Lower leg skin (tissue), 4 donors: Measurements from ENCODE around the gene GPR137. TPM values are rescaled to one million over a fixed set of nuclear protein-coding genes. Genes with fewer than 3 reads are reported as not detected.
"Not testable (repeated sequence)": the region's sequence is repeated elsewhere in the genome, so short reads cannot be mapped to it uniquely, and the experiment has no call there.

ENCODE experiments used
- DNase-seq, 2 donors: peaks; one replicate each; pipeline ENCODE4 v3.0.0-alpha.2; 2019; ENCODE audit warnings: low spot score in 2 of 2
- H3K4me3 ChIP-seq: fragments of 200-600 bp; sonication (generic); 2 replicates; pipeline ENCODE4 v1.5.1; 2017; ENCODE audit warnings: mild to moderate bottlenecking, low read depth; ENCODE audit not compliant: poor library complexity, severe bottlenecking
- POLR2A ChIP-seq, 2 donors: fragments of 450-650 bp; IDR thresholded peaks; one replicate each; pipeline ENCODE4 v1.6.1; 2016 to 2017; ENCODE audit warnings: antibody characterized with exemption in 2 of 2, mild to moderate bottlenecking in 1 of 2, moderate library complexity in 1 of 2
- WGBS, 2 donors: methylation state at CpG; one replicate each; pipeline ENCODE4 v1.1.5; 2018; 5-methylcytosine and 5-hydroxymethylcytosine counted together
- intact Hi-C: fragments of 100-400 bp; cut with DNase I; formaldehyde crosslinking; loops from one replicate; pipeline ENCODE4 v1.15.0; 2023; ENCODE audit warnings: low total_unique reads
- total RNA-seq, 4 donors: library from RNA; depleted of rRNA; stranded (reverse); fragments of >200 nt; gene quantifications; one replicate each; pipeline ENCODE4 v1.1.0, GENCODE V29; 2016
- TF ChIP-seq, protein P1 (sequence below), 3 donors: fragments of 450-650 bp; IDR thresholded peaks; one replicate each; pipeline ENCODE4 v1.5.1; 2016; ENCODE audit warnings: antibody characterized with exemption in 3 of 3, mild to moderate bottlenecking in 3 of 3, moderate library complexity in 2 of 3

Gene GPR137
- total RNA-seq, 4 donors from 2014 or later: 12.2 to 31.6 (median 30.4) TPM

DNA sequence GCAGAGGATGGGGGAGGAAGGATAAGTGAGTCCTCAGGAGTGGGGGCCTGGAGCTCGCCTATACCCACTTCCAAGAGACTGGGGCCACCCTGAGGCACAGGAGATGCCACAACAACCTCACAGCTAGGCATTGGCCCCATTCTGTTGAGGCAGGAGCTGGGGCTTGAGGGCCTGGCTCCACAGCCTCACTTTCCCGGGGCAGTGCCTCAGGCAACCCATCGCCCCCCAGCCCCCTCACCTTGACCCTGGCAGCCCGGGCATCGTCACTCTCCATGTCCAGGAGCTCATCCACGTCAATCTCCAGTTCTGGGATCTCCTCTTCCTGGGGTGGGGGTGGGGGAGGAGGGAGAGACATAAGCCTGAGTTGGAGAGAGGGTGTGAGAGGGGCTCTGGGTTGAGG lies 40.7 kb upstream of the GPR137 start:
- WGBS, 2 donors: 18 to 19% methylated on average over 6 of the region's 6 CpGs
- peak overlapping the region; percentile 74 for H3K4me3 ChIP-seq
- intact Hi-C loops: no loop called here

DNA sequence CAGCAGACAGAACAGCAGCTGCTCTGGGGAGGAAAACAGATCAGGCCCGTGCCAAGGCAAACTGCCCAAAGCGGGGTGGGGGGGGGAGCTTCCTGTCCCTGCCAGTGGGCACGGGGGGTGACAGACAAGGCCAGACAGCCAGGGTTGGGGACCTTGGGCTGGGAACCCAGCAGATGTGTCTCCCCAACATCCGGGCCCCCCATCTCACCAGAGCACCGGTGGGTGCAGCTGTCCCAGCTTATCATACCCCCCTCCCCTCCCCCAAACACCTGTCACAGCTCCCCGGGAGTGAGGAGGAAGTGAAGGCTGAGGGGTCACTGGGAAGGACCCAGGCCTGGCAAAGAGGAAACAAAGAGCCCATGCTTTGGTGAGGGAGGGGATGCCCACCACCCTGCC lies 40.2 kb upstream of the GPR137 start:
- H3K4me3 ChIP-seq: peak overlapping the region; percentile 74
- DNase-seq: no peak
- TF ChIP-seq, protein P1, sequence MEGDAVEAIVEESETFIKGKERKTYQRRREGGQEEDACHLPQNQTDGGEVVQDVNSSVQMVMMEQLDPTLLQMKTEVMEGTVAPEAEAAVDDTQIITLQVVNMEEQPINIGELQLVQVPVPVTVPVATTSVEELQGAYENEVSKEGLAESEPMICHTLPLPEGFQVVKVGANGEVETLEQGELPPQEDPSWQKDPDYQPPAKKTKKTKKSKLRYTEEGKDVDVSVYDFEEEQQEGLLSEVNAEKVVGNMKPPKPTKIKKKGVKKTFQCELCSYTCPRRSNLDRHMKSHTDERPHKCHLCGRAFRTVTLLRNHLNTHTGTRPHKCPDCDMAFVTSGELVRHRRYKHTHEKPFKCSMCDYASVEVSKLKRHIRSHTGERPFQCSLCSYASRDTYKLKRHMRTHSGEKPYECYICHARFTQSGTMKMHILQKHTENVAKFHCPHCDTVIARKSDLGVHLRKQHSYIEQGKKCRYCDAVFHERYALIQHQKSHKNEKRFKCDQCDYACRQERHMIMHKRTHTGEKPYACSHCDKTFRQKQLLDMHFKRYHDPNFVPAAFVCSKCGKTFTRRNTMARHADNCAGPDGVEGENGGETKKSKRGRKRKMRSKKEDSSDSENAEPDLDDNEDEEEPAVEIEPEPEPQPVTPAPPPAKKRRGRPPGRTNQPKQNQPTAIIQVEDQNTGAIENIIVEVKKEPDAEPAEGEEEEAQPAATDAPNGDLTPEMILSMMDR (IDR thresholded peaks at IDR 0.05): no peak
- no peak for TF ChIP-seq POLR2A (IDR thresholded peaks at IDR 0.05)
- intact Hi-C loops: no loop called here
- WGBS, 2 donors: 4 to 8% methylated on average over 5 to 6 of the region's 6 CpGs

More for the DNA sequence above, 40.7 kb upstream of the GPR137 start:
- no peak for TF ChIP-seq POLR2A (IDR thresholded peaks at IDR 0.05)
- TF ChIP-seq, protein P1 (IDR thresholded peaks at IDR 0.05): no peak
- no peak for DNase-seq

DNA sequence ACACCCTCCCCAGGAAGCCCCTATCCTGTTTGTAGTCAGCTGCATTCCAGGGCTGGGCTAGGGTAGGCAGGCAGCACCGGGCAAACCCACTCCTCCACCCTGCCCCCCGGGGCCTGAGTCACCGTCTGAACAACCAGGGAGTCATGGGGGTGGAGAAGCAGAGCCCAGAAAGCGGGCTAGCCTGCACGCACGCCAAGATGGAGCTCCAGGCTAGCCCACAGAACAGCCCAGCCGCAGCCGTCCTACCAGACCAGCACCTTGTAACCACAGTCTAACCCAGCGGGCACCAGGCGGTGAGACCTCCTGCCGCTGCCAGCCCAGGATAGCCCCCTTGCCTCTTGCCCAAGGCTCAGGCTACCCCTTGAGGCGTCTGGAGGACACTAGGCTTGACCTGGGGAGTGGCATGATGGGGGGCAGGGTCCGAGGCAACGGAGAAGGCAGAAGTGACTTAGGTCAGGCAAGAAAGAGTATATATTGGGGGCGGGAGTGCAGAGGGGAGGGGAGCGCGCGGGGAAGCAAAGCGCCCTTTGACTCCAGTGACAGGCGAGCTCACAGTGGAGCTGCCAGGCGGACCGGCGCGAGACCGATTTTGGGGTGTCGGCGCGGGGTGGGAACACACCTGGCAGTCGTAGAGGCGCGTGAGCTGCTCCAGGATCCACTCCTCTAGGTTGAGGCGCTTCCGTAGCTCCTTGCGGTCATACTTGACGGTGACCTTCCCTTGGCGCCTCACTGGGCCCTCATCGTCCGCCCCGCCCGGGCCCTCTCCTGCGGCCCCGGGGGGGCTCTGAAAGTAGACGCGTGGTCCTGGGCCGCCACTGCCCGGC lies 39.6 kb upstream of the GPR137 start:
- intact Hi-C loops: no loop called here
- H3K4me3 ChIP-seq: peak overlapping the region; percentile 74
- peak; percentile 90 to 98 for DNase-seq
- 1 to 2% methylated on average over 30 to 34 of the region's 46 CpGs for WGBS, 2 donors
- TF ChIP-seq, protein P1 (IDR thresholded peaks at IDR 0.05): no peak
- TF ChIP-seq POLR2A (IDR thresholded peaks at IDR 0.05): no peak

DNA sequence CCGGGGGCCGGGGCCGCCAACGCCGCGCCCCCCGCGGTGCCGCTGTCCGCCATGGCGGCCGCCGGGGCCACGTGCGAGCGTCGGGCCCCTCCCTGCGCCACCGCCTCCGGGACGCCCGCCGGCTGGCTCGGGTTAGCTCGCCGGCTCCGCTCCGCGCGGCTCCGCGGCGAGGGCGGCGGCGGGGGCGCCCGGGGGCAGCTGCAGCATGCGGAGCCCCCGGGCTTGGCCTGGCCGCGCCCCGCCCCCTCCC lies 39.1 kb upstream of the GPR137 start:
- WGBS, 2 donors: no CpG with 5 or more reads among the region's 43 CpGs
- intact Hi-C loops, DNase-seq: not testable (repeated sequence)
- peak overlapping the region; percentile 74 for H3K4me3 ChIP-seq

DNA sequence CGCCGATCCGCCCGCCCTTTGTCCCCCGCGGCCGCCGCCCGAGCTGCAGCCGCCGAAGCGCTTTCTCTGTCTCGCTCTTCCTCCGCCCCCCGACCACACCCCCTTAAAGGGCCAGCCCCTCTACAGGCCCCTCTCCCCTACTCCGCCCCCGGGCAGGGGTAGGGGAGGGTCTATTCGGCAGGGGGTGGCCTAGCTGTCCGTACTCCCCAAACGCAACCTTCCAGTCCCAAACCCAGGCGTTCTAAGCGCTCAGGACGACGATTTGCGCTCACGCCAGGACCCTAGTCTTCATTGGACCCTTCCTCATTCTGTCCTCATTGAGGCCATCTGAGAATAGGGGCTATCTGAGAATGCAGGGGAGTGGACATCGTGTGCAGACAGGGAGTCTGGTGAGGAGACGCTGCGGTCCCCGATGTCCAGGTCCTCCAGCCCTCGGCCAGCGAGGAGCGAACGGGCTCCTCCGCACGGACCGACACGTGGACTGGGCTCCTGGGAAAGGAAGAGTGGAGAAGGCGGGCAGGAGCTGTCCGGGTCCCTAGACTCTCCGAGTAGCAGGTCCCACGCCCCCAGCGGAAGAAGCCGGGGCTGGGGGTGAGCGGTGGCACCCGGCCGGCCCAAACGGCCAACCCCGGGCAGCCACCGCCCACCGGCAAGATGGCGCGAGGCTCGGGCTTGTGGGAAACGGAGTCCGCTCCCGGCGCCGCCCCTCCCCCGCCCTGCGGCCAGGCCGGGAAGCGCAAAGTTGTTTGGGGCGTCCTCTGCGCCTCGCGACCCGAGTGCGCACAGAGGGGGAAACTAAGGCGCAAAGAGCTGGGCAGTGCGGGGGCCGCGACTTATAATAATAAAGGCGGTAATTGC lies 38.5 kb upstream of the GPR137 start, which contains the start of gene PPP1R14B:
Gene PPP1R14B, minus strand, starts transcription at position 73 of the 858 bp plus-strand sequence. CDS start 270 bp downstream, outside the sequence.
- whole genome bisulfite sequencing, 2 donors: 0 to 1% methylated on average over 18 to 67 of the region's 74 CpGs
- intact Hi-C loops: no loop called here
- peak; percentile 85 to 98 for DNase-seq
- H3K4me3 ChIP-seq: peak within 1 kb of the TSS; percentile 74
- TF ChIP-seq, protein P1 (IDR thresholded peaks at IDR 0.05): no peak
- no peak for TF ChIP-seq POLR2A (IDR thresholded peaks at IDR 0.05)
